HFFc6 (cell line): ENCODE results near the gene ANKRD34B. TPM values are rescaled to one million over a fixed set of nuclear protein-coding genes. Genes with fewer than 3 reads are reported as not detected.
"Not testable (repeated sequence)": the region's sequence is repeated elsewhere in the genome, so short reads cannot be mapped to it uniquely, and the experiment has no call there.

Source experiments
- DNase-seq: peaks from one replicate; pipeline ENCODE4 v3.0.0-alpha.2; 2018
- H3K27ac Mint-ChIP-seq: 2 replicates; pipeline ENCODE4 v1.8.0; 2020; ENCODE audit warnings: mild to moderate bottlenecking, mixed read lengths
- H3K27me3 Mint-ChIP-seq: 2 replicates; pipeline ENCODE4 v1.8.0; 2021; ENCODE audit warnings: mild to moderate bottlenecking, moderate library complexity, mixed read lengths; ENCODE audit not compliant: insufficient read depth
- H3K36me3 Mint-ChIP-seq: 2 replicates; pipeline ENCODE4 v1.8.0; 2021; ENCODE audit warnings: low read depth, mixed read lengths
- H3K4me1 Mint-ChIP-seq: 2 replicates; pipeline ENCODE4 v1.8.0; 2020; ENCODE audit warnings: low read depth, mixed read lengths
- H3K4me3 Mint-ChIP-seq: 2 replicates; pipeline ENCODE4 v1.8.0; 2020; ENCODE audit warnings: mild to moderate bottlenecking, moderate library complexity, mixed read lengths
- H3K9me3 Mint-ChIP-seq: 2 replicates; pipeline ENCODE4 v1.8.0; 2020; ENCODE audit warnings: mild to moderate bottlenecking, mixed read lengths
- total RNA-seq, 6 experiments: library from RNA; stranded (reverse); fragmentation: NEBNext Ultra II Directional; extraction: Animal tissue kit (Norgen Biotek cat#: 25700); gene quantifications; 2 replicates in 1 of 6; 3 replicates in 5 of 6; pipeline ENCODE4 v1.2.3, GENCODE V29; 2021
- TF ChIP-seq, protein P1 (sequence below): fragments of 200-600 bp; sonication (generic); IDR thresholded peaks from 2 replicates; pipeline ENCODE4 v1.5.0; 2021; ENCODE audit warnings: antibody characterized with exemption, mild to moderate bottlenecking

ANKRD34B gene
- total RNA-seq, 6 experiments from 2014 or later: not detected

DNA sequence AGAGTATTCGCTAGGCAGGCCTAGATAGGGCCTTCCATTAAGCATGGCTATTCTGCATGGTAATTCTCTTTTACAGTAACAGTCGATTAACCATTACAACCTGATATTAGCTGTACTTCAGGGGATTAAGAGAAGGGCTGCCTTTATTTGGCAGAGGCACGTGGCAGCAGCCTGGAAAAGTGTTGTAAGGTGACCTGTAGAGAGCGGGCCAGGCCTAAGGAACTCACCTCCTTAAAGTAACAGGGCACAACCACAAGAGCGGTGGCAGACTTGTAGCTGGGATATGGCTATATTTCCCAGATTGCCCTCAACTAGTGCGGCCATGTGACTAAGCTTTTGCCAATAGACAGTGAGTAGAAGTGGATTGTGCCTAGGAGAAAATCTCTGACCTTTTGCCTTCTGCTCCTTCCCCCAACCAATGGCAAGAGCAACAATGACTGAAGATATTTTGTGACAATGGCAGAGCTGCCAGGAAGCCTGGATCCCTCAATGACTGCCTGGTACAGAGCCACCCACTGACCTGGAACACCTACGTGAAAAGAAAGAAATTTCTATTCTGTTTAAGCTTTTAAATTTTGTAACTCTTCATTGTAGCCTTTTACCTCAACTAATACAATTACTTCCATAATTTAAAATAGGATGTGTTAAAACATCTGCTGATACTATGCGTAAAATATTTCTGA, 18.9 kb upstream of the ANKRD34B start:
- TF ChIP-seq, protein P1, sequence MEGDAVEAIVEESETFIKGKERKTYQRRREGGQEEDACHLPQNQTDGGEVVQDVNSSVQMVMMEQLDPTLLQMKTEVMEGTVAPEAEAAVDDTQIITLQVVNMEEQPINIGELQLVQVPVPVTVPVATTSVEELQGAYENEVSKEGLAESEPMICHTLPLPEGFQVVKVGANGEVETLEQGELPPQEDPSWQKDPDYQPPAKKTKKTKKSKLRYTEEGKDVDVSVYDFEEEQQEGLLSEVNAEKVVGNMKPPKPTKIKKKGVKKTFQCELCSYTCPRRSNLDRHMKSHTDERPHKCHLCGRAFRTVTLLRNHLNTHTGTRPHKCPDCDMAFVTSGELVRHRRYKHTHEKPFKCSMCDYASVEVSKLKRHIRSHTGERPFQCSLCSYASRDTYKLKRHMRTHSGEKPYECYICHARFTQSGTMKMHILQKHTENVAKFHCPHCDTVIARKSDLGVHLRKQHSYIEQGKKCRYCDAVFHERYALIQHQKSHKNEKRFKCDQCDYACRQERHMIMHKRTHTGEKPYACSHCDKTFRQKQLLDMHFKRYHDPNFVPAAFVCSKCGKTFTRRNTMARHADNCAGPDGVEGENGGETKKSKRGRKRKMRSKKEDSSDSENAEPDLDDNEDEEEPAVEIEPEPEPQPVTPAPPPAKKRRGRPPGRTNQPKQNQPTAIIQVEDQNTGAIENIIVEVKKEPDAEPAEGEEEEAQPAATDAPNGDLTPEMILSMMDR: no peak
- Mint-ChIP-seq H3K27ac (no peak overlapping the region), H3K9me3 (no peaks in the 10 kb centered on the region), H3K4me3 (no peak overlapping the region), H3K27me3 (peaks cover 5% of the 10 kb centered on the region), H3K36me3 (no peaks in the 10 kb centered on the region), H3K4me1 (peaks cover 6% of the 10 kb centered on the region; the same call in 1 of the 2 replicates)
- DNase-seq: no peak

DNA sequence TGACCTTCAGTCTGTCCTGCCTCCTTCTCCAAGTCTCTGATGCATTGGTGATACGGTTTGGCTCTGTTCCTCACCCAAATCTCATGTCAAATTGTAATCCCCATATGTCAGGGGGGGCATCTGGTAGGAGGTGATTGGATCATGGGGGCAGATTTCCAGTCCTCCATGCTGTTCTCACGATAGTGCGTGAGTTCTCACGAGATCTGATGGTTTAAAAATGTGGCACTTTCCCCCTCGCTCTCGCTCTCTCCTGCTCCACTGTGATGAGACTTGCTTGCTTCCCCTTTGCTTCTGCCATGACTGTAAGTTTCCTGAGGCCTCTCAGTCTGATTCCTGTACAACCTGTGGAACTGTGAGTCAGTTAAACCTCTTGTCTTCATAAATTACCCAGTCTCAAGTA, 14.7 kb upstream of the ANKRD34B start:
- Mint-ChIP-seq H3K9me3 (no peaks in the 10 kb centered on the region), H3K4me3 (no peak overlapping the region), H3K27ac (no peak overlapping the region), H3K4me1 (no peaks in the 10 kb centered on the region; the same call in 1 of the 2 replicates), H3K36me3 (no peaks in the 10 kb centered on the region), H3K27me3 (no peaks in the 10 kb centered on the region; the same call in 1 of the 2 replicates)
- TF ChIP-seq, protein P1: no peak
- DNase-seq: no peak

DNA sequence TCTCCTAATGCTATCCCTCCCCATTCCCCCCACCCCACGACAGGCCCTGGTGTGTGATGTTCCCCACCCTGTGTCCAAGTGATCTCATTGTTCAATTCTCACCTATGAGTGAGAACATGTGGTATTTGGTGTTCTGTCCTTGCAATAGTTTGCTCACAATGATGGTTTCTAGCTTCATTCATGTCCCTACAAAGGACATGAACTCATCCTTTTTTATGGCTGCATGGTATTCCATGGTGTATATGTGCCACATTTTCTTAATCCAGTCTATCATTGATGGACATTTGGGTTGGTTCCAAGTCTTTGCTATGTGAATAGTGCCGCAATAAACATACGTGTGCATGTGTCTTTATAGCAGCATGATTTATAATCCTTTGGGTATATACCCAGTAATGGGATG, 10.2 kb upstream of the ANKRD34B start:
- H3K9me3 Mint-ChIP-seq, H3K4me1 Mint-ChIP-seq, DNase-seq, H3K4me3 Mint-ChIP-seq, H3K36me3 Mint-ChIP-seq, H3K27ac Mint-ChIP-seq: not testable (repeated sequence)
- peaks cover 17% of the 10 kb centered on the region for H3K27me3 Mint-ChIP-seq

DNA sequence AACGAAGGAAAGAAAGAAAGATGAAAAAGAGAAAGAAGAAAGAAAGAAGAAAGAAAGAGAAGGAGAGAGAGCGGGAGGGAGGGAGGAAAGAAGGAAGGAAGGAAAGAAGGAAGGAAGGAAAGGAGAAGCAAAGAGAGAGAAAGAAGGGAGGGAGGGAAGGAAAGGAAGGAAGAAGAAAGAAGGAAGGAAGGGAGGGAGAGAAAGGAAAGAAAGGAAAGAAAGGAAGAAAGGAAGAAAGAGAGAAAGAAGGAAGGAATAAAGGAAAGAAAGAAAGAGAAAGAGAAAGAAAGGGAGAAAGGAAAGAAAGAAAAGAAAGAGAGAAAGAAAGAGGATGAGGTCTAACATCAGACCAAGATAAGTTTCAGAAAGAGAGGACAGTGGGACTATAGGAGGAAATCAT, 9.0 kb upstream of the ANKRD34B start:
- DNase-seq: no peak
- H3K4me1 Mint-ChIP-seq: no peaks in the 10 kb centered on the region; the same call in 1 of the 2 replicates
- no peaks in the 10 kb centered on the region for H3K36me3 Mint-ChIP-seq
- H3K9me3 Mint-ChIP-seq: no peaks in the 10 kb centered on the region
- TF ChIP-seq, protein P1: no peak
- H3K27me3 Mint-ChIP-seq: peaks cover 19% of the 10 kb centered on the region
- H3K4me3 Mint-ChIP-seq: no peak overlapping the region
- no peak overlapping the region for H3K27ac Mint-ChIP-seq

DNA sequence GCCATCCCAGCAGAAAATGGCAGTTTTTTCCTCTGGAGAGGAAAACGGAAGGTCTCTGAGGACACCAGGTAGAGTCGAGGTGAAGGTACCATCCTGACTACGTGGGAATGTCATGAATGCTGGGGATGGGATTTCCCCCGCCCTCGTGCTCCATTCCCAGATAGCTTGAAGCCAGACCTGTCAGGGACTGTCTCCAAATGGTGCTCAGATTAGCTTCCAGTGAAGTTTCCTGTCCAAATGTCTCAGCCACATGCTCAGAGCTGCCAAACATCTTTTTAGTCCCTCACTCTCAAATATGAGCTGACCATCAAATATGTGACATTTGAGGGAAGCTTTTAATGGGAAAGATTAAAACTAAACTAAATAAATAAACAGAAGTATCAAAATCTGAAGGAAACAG, 7.6 kb upstream of the ANKRD34B start:
- DNase-seq: no peak
- H3K4me1 Mint-ChIP-seq: no peaks in the 10 kb centered on the region; the same call in 1 of the 2 replicates
- no peak overlapping the region for H3K4me3 Mint-ChIP-seq
- H3K36me3 Mint-ChIP-seq: no peaks in the 10 kb centered on the region
- no peak overlapping the region for H3K27ac Mint-ChIP-seq
- H3K27me3 Mint-ChIP-seq: peaks cover 22% of the 10 kb centered on the region
- H3K9me3 Mint-ChIP-seq: no peaks in the 10 kb centered on the region
- TF ChIP-seq, protein P1: no peak

DNA sequence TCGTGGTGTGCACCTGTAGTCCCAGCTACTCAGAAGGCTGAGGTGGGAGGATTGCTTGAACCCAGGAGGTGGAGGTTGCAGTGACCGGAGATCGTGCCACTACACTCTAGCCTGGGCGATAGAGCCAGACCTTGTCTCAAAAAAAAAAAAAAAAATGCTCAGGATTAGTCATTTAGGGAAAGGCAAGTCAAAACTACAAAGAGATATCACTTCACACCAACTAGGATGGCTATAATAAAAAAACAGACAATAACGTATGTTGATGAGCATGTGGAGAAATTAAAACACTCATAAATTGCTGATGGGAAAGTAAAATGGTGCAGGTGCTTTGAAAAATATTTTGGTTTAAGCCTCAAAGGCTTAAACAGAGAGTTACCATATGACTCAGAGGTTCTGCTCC, 6.3 kb upstream of the ANKRD34B start:
- DNase-seq: no peak
- TF ChIP-seq, protein P1: no peak
- Mint-ChIP-seq H3K4me3 (no peak overlapping the region), H3K27ac (no peak overlapping the region), H3K27me3 (peaks cover 27% of the 10 kb centered on the region), H3K36me3 (no peaks in the 10 kb centered on the region), H3K4me1 (peaks cover 3% of the 10 kb centered on the region; the same call in 1 of the 2 replicates), H3K9me3 (no peaks in the 10 kb centered on the region)
